ENCODE results near the gene STARD13.

The STARD13 gene

DNA sequence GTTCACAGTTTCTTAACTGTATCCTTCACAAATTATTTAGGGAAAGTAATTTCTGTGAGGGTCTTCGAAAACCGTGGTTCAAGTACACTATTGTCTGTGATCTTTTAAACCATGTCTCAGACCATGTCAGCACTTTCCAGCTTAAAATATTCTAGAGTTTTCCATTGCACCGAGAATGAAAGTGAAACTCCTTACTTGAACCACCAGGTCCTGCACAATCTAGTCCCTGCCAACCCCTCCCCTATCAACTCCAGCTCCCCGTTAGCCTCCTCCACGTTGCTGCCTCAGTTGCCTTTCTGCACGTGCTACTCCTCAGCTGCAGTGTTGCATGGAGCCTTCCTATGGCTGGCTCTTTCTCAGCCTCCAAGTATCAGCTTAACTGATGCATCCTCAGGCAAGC is 7.2 kb upstream of the STARD13 start:
- TF ChIP-seq, protein P1, sequence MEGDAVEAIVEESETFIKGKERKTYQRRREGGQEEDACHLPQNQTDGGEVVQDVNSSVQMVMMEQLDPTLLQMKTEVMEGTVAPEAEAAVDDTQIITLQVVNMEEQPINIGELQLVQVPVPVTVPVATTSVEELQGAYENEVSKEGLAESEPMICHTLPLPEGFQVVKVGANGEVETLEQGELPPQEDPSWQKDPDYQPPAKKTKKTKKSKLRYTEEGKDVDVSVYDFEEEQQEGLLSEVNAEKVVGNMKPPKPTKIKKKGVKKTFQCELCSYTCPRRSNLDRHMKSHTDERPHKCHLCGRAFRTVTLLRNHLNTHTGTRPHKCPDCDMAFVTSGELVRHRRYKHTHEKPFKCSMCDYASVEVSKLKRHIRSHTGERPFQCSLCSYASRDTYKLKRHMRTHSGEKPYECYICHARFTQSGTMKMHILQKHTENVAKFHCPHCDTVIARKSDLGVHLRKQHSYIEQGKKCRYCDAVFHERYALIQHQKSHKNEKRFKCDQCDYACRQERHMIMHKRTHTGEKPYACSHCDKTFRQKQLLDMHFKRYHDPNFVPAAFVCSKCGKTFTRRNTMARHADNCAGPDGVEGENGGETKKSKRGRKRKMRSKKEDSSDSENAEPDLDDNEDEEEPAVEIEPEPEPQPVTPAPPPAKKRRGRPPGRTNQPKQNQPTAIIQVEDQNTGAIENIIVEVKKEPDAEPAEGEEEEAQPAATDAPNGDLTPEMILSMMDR (IDR thresholded peaks at IDR 0.05; ENCODE audit: low read length, missing control alignments): no peak
- H3K4me3 ChIP-seq (replicated peaks; ENCODE audit: low read depth, low read length): no peak overlapping the region
- DNase-seq (ENCODE audit: low read depth): no peak

DNA sequence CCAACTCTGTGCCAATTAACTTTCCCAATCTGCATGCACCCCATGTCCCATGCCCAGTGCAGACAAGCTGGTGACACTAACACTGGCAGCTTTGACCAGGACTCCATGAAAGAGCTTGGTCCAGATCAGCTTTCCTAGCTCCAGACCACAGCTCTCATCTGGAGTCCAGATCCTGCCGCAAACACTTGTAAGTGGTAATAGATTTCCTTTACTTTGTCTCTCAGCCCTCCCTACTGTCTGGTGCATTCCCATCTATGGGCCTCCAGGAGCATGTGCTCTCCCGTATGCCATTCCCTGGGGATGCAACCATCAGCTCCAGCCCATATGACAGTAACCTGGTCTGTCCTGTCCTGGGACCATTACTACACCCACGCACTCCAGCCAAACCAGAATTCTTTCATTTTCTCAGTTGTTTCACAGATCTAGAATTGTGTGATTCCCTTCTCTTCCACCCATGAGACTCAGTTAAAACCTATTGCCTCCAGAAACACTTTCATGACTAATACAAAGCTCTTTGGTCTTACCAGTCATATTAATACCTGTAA is 4.9 kb upstream of the STARD13 start:
- H3K4me3 ChIP-seq (replicated peaks; ENCODE audit: low read depth, low read length): no peak overlapping the region
- DNase-seq (ENCODE audit: low read depth): no peak
- TF ChIP-seq, protein P1 (IDR thresholded peaks at IDR 0.05; ENCODE audit: low read length, missing control alignments): no peak

DNA sequence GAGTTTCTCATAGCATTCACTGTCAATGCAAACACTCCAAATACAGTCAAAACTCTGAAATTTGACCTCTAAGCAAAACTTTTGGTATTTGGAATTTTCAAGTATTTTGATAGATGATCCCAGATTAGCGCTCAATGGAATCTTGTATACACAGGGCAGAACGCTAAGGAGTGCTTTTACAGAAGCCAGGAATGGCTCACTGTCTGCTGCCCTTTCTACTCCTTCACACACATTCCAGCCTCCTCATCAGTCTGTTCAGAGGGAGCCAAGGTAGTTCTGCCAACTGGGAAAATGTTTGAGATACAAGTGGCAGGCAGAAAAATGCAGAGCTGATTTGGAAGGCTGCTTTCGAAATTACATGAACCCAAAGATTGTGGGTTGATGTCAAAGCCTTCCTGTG is 4.4 kb upstream of the STARD13 start:
- DNase-seq (ENCODE audit: low read depth): no peak

DNA sequence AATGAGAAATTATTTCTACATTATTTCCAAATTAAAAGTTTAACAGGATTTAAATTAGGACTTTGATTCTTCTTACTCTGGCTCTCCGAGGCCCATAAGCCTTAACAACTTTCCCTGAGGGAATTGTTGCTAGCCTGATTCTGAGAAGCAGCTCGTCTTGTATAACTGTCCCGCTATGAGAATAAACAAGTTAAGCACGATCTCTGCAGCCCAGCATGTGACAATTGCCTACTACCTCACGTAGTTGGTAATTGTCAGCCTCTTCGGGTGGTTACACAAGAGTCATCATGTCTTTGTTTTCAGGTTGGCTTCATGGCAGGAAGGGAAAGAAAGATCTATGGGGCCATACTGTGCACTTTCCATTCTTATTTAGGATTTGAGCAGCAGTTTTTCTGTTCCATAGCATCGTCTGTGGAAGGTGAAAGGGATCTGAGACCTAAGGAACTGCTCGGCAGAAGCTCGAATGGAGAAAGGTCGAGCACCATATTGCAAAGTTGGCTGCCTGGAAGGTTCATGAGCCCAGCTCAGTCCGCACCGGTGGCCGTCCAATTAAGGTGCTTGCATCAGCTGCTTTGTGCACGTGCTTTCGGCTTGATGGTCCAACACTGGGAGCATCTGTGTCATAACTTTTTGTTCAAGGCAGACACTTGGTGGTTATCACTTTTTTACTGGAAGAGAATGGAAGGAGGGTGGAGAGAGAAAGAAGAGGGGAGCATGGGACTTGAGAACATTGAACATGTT is 1.8 kb upstream of the STARD13 start:
- H3K4me3 ChIP-seq (replicated peaks; ENCODE audit: low read depth, low read length): no peak overlapping the region
- DNase-seq (ENCODE audit: low read depth): no peak
- TF ChIP-seq, protein P1 (IDR thresholded peaks at IDR 0.05; ENCODE audit: low read length, missing control alignments): no peak

More for the DNA sequence above, 4.4 kb upstream of the STARD13 start:
- no peak overlapping the region for H3K4me3 ChIP-seq (replicated peaks; ENCODE audit: low read depth, low read length)
- TF ChIP-seq, protein P1 (IDR thresholded peaks at IDR 0.05; ENCODE audit: low read length, missing control alignments): no peak

DNA sequence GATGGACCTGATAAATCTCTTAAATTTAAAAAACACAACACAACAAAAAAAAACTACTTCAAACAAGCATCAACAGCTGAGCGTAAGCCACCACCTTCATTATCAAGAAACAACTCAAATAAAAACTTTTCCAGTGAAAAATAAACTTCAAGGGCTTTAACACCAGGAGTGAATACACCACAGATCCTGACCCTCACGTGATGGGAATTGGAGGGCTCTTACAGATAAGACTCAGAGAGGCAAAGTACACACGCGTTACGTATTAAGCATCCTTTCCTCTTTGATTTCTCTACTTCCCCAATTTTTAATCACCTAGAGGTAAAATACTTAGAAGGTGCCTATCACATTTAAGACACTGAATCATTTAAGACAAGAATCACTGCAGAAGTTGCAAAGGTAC is 573 bp upstream of the STARD13 start:
- H3K4me3 ChIP-seq (replicated peaks; ENCODE audit: low read depth, low read length): peak overlapping the region; percentile 95
- TF ChIP-seq, protein P1 (IDR thresholded peaks at IDR 0.05; ENCODE audit: low read length, missing control alignments): no peak
- peak; percentile 42 for DNase-seq (ENCODE audit: low read depth)

DNA sequence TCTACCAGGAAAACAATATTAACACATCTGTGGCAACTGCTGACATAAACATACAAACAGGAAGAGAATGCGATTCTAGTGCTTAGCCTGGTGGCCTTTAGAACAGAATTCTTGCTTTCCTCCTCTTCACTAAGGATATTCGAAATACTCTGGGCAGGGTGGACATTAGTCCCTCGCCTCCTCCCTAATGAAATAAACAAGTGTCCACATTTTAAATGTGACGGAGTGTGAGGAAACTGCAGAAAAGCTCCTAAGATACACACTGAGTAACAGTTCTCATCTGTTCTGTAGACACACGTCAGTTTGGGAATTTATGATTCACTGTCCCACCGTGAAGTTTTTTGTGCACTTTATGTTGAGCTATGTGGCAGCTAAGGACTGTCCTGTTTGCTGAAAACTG is 639 bp downstream of the STARD13 start:
- H3K4me3 ChIP-seq (replicated peaks; ENCODE audit: low read depth, low read length): peak overlapping the region; percentile 95
- DNase-seq (ENCODE audit: low read depth): peak; percentile 53
- TF ChIP-seq, protein P1 (IDR thresholded peaks at IDR 0.05; ENCODE audit: low read length, missing control alignments): no peak

DNA sequence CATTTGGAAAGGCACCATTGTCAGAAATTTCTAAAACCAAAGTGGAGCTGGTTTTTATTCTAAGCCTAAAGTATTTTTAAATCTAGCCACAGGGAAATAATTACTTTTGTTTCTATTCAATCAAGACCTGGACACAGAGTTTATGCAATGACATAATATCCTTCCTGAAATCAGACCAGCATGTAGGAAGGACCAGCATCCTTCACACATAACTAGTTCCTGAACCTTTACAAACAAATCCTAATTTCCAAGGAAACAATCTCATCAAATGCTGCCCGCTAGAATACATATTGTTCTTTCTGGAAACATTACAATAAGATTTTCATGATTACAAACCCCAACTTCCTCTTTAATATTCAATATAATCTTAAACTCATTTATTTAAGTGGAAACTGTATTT is 1.5 kb downstream of the STARD13 start:
- peak overlapping the region; percentile 95 for H3K4me3 ChIP-seq (replicated peaks; ENCODE audit: low read depth, low read length)
- DNase-seq (ENCODE audit: low read depth): peak; percentile 66
- TF ChIP-seq, protein P1 (IDR thresholded peaks at IDR 0.05; ENCODE audit: low read length, missing control alignments): no peak

All from fibroblast of pulmonary artery (primary cell).